ENCODE measurements around the gene TNPO2. TPM values are rescaled to one million over a fixed set of nuclear protein-coding genes. Genes with fewer than 3 reads are reported as not detected.
A peak's percentile ranks its signal among the peaks of the same experiment; 100 is the strongest.

Gene TNPO2
- total RNA-seq, 1 donor from 2014 or later, result 64.5 TPM

DNA sequence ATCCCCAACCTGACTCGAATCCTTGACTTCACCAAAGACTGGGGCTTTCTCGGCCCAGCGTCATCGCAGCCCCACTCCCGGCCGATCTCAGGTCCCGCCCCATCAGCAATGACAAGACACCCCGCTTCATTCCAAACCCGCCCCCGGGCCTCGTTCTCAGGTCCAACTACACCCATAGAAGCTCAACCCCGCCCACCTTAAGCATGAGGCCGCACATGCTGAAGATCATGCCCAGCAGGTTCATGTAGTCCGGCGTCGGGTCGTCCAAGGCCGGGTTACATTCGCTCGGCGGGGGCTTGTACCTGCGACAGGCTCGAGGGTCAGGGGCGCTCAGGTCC is 54.8 kb downstream of the TNPO2 start:
- Mint-ChIP-seq H3K27me3 (ENCODE audit: low read depth) (no peaks in the 10 kb centered on the region), H3K27ac (ENCODE audit: unreplicated experiment) (peak overlapping the region; percentile 100), H3K4me3 (ENCODE audit: unreplicated experiment) (peak overlapping the region; percentile 93), H3K9me3 (ENCODE audit: low read depth) (no peaks in the 10 kb centered on the region), H3K36me3 (ENCODE audit: low read depth) (peaks cover 4% of the 10 kb centered on the region), H3K4me1 (ENCODE audit: low read depth) (peaks cover 45% of the 10 kb centered on the region)
- TF ChIP-seq, protein P1, sequence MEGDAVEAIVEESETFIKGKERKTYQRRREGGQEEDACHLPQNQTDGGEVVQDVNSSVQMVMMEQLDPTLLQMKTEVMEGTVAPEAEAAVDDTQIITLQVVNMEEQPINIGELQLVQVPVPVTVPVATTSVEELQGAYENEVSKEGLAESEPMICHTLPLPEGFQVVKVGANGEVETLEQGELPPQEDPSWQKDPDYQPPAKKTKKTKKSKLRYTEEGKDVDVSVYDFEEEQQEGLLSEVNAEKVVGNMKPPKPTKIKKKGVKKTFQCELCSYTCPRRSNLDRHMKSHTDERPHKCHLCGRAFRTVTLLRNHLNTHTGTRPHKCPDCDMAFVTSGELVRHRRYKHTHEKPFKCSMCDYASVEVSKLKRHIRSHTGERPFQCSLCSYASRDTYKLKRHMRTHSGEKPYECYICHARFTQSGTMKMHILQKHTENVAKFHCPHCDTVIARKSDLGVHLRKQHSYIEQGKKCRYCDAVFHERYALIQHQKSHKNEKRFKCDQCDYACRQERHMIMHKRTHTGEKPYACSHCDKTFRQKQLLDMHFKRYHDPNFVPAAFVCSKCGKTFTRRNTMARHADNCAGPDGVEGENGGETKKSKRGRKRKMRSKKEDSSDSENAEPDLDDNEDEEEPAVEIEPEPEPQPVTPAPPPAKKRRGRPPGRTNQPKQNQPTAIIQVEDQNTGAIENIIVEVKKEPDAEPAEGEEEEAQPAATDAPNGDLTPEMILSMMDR (IDR thresholded peaks at IDR 0.05), result no peak
- DNase-seq (ENCODE audit: low spot score), result no peak

DNA sequence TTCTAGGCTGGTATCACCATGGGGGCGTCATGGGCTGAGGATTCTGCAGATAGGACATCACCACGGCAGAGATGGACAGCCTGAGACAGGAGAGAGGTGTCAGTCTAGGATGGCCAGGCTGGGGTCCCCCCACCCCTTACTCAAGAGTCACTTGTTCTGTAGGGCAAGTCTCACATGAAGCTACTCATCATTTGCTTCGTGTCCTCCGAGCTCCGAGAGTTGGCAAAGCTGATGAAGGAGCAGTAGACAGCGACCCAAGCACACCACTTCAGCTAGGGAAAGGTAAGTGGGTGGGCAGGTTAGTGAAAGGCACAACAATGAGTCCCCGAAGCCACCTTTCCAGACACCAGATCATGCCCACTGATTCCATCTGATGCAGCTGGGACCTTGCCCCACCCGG is 55.4 kb downstream of the TNPO2 start:
- H3K27ac Mint-ChIP-seq (ENCODE audit: unreplicated experiment), result peak overlapping the region; percentile 100
- TF ChIP-seq, protein P1 (IDR thresholded peaks at IDR 0.05), result no peak
- DNase-seq (ENCODE audit: low spot score), result no peak
- H3K9me3 Mint-ChIP-seq (ENCODE audit: low read depth), result no peaks in the 10 kb centered on the region
- peaks cover 3% of the 10 kb centered on the region for H3K36me3 Mint-ChIP-seq (ENCODE audit: low read depth)
- H3K4me3 Mint-ChIP-seq (ENCODE audit: unreplicated experiment), result peak overlapping the region; percentile 93
- no peaks in the 10 kb centered on the region for H3K27me3 Mint-ChIP-seq (ENCODE audit: low read depth)
- peaks cover 45% of the 10 kb centered on the region for H3K4me1 Mint-ChIP-seq (ENCODE audit: low read depth)

DNA sequence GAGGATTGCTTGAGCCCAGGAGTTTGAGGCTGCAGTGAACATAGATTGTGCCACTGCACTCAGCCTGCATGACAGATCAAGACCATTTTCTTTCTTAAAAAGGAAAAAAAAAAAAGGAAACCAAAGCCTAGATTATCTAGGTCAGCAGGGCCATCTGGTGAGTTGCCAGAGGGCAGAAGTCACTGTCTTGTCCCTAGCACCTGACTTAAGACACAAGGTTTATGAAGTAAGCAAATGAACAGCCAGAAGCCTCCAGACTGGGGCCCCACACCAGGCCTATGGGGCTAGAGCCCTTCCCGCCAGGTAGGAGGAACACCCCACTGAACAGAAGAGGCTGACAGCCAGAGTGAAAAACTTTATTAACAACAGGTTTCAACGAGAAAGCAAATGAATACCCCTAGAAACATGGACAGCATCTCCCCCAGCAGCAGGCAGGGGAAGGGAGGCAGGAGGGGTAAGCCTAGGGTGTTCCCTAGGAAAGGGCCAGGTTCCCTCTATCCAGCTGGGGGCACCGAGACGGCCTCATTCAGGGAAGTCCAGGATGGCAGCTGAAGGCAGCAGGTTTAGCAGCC is 55.9 kb downstream of the TNPO2 start:
- no peak for DNase-seq (ENCODE audit: low spot score)
- Mint-ChIP-seq H3K4me1 (ENCODE audit: low read depth) (peaks cover 45% of the 10 kb centered on the region), H3K36me3 (ENCODE audit: low read depth) (peaks cover 6% of the 10 kb centered on the region), H3K27me3 (ENCODE audit: low read depth) (no peaks in the 10 kb centered on the region), H3K27ac (ENCODE audit: unreplicated experiment) (peak overlapping the region; percentile 36), H3K9me3 (ENCODE audit: low read depth) (no peaks in the 10 kb centered on the region), H3K4me3 (ENCODE audit: unreplicated experiment) (peak overlapping the region; percentile 93)
- TF ChIP-seq, protein P1 (IDR thresholded peaks at IDR 0.05), result no peak

DNA sequence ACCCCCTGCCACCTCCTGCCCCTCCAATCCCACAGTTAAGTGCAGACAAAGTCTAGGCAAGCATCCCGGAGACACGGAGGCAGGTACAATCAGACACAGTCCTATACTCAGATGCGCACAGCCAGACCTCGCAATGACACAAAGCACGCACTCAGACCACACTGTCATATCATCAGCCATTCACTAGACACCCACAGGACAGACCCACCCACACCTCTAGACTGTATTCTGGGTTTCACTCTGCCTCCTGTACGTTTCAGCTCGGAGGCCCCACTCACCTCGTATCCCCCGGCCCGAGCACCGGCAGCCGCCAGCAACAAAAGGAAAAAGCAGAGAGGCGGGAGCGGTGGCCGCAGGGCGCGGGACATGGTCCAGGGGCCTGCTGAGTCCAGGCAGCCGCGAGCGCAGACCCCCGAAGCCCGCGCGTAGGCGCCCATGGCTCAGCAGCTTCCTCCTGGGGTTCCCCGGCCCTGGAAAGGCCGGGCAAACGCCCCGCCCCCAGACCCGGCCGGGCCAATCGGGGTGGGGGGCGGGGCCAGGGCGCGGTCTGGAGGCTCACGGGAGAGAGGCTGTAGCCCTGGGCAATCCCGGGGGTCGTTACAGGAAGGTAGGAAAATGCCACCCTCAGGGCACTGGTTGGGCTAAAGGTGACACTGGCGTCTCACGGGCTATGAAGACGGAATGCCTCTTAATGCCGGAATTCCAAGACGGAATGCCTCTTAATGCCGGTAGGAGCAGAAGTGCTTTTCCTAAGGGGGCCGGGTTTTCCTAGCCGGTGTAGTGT is 57.3 kb downstream of the TNPO2 start, which contains the start of the genes MAN2B1 and WDR83:
MAN2B1 (minus strand) TSS at position 478 of the 784 bp plus-strand sequence; CDS start at position 437, 41 bp downstream.
WDR83 (plus strand) TSS at position 543 of the 784 bp plus-strand sequence. CDS start 2,984 bp downstream, outside the sequence.
- peaks cover 3% of the 10 kb centered on the region for H3K36me3 Mint-ChIP-seq (ENCODE audit: low read depth)
- peaks cover 41% of the 10 kb centered on the region for H3K4me1 Mint-ChIP-seq (ENCODE audit: low read depth)
- no peaks in the 10 kb centered on the region for H3K9me3 Mint-ChIP-seq (ENCODE audit: low read depth)
- peak within 1 kb of the TSS; percentile 52 for H3K27ac Mint-ChIP-seq (ENCODE audit: unreplicated experiment)
- TF ChIP-seq, protein P1 (IDR thresholded peaks at IDR 0.05), result peak; percentile 29
- no peaks in the 10 kb centered on the region for H3K27me3 Mint-ChIP-seq (ENCODE audit: low read depth)
- no peak for DNase-seq (ENCODE audit: low spot score)
- H3K4me3 Mint-ChIP-seq (ENCODE audit: unreplicated experiment), result peak within 1 kb of the TSS; percentile 90

DNA sequence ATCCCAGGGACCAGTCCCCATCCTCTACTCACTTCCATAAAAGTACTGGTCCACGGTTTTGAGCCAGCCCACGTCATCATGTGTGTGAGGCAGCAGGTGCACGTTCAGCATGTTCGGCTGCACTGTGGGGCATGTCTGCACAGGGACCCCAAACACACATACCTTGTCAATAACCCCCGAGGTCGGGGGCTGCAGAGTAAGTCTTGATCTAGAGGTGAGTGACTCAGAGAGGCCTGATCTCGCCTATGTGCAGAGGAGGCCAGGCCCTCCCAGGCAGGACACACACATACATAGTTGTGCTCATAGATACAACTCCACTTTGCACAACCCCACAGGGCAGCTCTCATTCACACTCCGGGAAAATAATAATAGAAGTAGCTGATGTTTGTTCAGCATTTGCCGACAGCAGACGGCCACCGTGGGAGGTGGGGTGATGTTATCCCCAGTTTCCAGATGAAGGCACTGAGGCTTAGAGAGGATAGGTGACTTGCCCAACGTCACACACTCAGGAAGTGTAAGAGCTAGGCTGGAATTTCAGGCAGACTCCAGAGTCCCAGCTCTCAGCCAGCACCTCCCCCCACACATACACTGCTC is 58.0 kb downstream of the TNPO2 start:
- peaks cover 40% of the 10 kb centered on the region for H3K4me1 Mint-ChIP-seq (ENCODE audit: low read depth)
- TF ChIP-seq, protein P1 (IDR thresholded peaks at IDR 0.05), result no peak
- DNase-seq (ENCODE audit: low spot score), result no peak
- no peaks in the 10 kb centered on the region for H3K9me3 Mint-ChIP-seq (ENCODE audit: low read depth)
- peak overlapping the region; percentile 90 for H3K4me3 Mint-ChIP-seq (ENCODE audit: unreplicated experiment)
- no peaks in the 10 kb centered on the region for H3K27me3 Mint-ChIP-seq (ENCODE audit: low read depth)
- H3K27ac Mint-ChIP-seq (ENCODE audit: unreplicated experiment), result peak overlapping the region; percentile 52
- peaks cover 7% of the 10 kb centered on the region for H3K36me3 Mint-ChIP-seq (ENCODE audit: low read depth)

Data from chondrocyte (in vitro differentiated cells).